HepG2 (cell line): ENCODE data around the gene CDYL.

Source experiments
- EP300 ChIP-seq, 3 experiments: sonication (generic) in 1 of 3; formaldehyde crosslinking in 1 of 3; IDR thresholded peaks; 2 replicates each; pipeline versions ENCODE4 v1.5.1 to v1.6.1; 2011 to 2020; ENCODE audit warnings: low read depth in 2 of 3, low read length in 2 of 3, borderline replicate concordance in 1 of 3, improper control_type of control experiment in 1 of 3, mild to moderate bottlenecking in 1 of 3, missing genetic modification reagents in 1 of 3, moderate library complexity in 1 of 3
- ZNF564 ChIP-seq: sonication (generic); formaldehyde crosslinking; IDR thresholded peaks from 2 replicates; pipeline ENCODE4 v1.8.1; 2023; ENCODE audit warnings: mild to moderate bottlenecking, missing genetic modification reagents
- ZNF777 ChIP-seq: sonication (generic); formaldehyde crosslinking; IDR thresholded peaks from 2 replicates; pipeline ENCODE4 v1.4.0; 2020; ENCODE audit warnings: missing genetic modification reagents

GRCh38 chr6:4997862-4998261 is 221.7 kb downstream of the CDYL start:
- no peak for TF ChIP-seq EP300 (IDR thresholded peaks at IDR 0.05; ENCODE audit: low read depth in 2 of 2, low read length in 2 of 2)
- TF ChIP-seq EP300 (CRISPR knock-in tag; IDR thresholded peaks at IDR 0.05; ENCODE audit: borderline replicate concordance), result no peak
- TF ChIP-seq ZNF564, result no peak
- TF ChIP-seq ZNF777 (CRISPR knock-in tag), result no peak
